Uterus (tissue), 4 donors: ENCODE data around the gene ARHGEF40. TPM values are rescaled to one million over a fixed set of nuclear protein-coding genes. Genes with fewer than 3 reads are reported as not detected.

Experiments
- DNase-seq, 2 donors: peaks; one replicate each; pipeline ENCODE4 v3.0.0-alpha.2; 2019 to 2020
- H3K27ac ChIP-seq, 2 donors: fragments of 200-600 bp; sonication (generic); 1 replicate in 1 of 2; 2 replicates in 1 of 2; pipeline ENCODE4 v1.5.1; 2016 to 2018
- H3K27me3 ChIP-seq, 2 donors: fragments of 200-600 bp; sonication (generic); one replicate each; pipeline ENCODE4 v1.5.1; 2018 to 2019; ENCODE audit warnings: control low read depth in 1 of 2
- H3K36me3 ChIP-seq, 2 donors: fragments of 200-600 bp; sonication (generic); one replicate each; pipeline ENCODE4 v1.5.1; 2019; ENCODE audit warnings: control low read depth in 1 of 2
- H3K4me1 ChIP-seq, 2 donors: fragments of 200-600 bp; sonication (generic); one replicate each; pipeline ENCODE4 v1.5.1; 2018 to 2019; ENCODE audit warnings: control low read depth in 1 of 2
- H3K4me3 ChIP-seq, 2 donors: fragments of 200-600 bp; sonication (generic); 1 replicate in 1 of 2; 2 replicates in 1 of 2; pipeline ENCODE4 v1.5.1; 2018 to 2019; ENCODE audit warnings: mild to moderate bottlenecking in 1 of 2
- H3K9me3 ChIP-seq, 2 donors: fragments of 200-600 bp; sonication (generic); one replicate each; pipeline ENCODE4 v1.5.1; 2019; ENCODE audit warnings: control low read depth in 1 of 2
- POLR2A ChIP-seq, 2 donors: fragments of 450-650 bp; IDR thresholded peaks; one replicate each; pipeline ENCODE4 v1.6.1; 2016; ENCODE audit warnings: antibody characterized with exemption in 2 of 2, mild to moderate bottlenecking in 1 of 2, moderate library complexity in 1 of 2
- intact Hi-C: fragments of 100-400 bp; cut with DNase I; formaldehyde crosslinking; loops from one replicate; pipeline ENCODE4 v1.15.1; 2023; ENCODE audit warnings: low total_unique reads
- total RNA-seq, 4 donors: library from RNA; depleted of rRNA in 3 of 4; stranded (reverse); fragments of >200 nt in 3 of 4; gene quantifications; one replicate each; pipeline versions ENCODE4 v1.1.0 to v1.2.4, GENCODE V29; 2014 to 2023
- TF ChIP-seq, protein P1 (sequence below), 4 experiments: fragments of 200-600 bp in 2 of 4; fragments of 450-650 bp in 2 of 4; sonication (generic) in 2 of 4; IDR thresholded peaks; one replicate each; pipeline ENCODE4 v1.5.1; 2016 to 2019; ENCODE audit warnings: antibody characterized with exemption in 4 of 4, mild to moderate bottlenecking in 2 of 4, moderate library complexity in 1 of 4
- donor health status: DM: yes; HTN: yes; CAD: no.

The ARHGEF40 gene
- total RNA-seq, 4 donors from 2014 or later, result 25.3 to 103 (median 66.9) TPM

DNA sequence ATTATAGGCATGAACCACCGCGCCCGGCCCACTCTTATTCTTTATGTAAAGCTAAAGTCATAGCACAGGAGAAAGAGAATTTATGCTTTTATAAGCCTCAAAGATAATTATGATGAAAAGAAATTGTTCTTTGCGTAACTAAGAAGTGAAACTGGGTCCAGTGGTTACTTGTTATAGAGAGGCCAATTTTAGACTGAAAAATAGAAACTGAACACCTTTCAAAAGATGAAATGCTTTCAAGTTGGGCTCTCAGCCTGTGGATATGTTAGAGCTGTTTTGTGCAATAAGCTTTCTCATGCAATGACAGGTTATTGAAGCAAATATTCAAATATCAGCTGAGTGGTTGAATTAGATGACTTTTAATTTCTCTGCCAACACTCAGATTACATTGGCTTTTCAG, 38.7 kb downstream of the ARHGEF40 start:
- H3K4me1 ChIP-seq, result peaks cover 0 to 6% of the 10 kb centered on the region in 2 donors
- no peaks in the 10 kb centered on the region for H3K9me3 ChIP-seq
- DNase-seq, result no peak
- no peaks in the 10 kb centered on the region for H3K36me3 ChIP-seq
- H3K27ac ChIP-seq, result no peak overlapping the region
- no peak overlapping the region for H3K4me3 ChIP-seq
- no peaks in the 10 kb centered on the region for H3K27me3 ChIP-seq
- intact Hi-C loops, result no loop called here
- TF ChIP-seq, protein P1, sequence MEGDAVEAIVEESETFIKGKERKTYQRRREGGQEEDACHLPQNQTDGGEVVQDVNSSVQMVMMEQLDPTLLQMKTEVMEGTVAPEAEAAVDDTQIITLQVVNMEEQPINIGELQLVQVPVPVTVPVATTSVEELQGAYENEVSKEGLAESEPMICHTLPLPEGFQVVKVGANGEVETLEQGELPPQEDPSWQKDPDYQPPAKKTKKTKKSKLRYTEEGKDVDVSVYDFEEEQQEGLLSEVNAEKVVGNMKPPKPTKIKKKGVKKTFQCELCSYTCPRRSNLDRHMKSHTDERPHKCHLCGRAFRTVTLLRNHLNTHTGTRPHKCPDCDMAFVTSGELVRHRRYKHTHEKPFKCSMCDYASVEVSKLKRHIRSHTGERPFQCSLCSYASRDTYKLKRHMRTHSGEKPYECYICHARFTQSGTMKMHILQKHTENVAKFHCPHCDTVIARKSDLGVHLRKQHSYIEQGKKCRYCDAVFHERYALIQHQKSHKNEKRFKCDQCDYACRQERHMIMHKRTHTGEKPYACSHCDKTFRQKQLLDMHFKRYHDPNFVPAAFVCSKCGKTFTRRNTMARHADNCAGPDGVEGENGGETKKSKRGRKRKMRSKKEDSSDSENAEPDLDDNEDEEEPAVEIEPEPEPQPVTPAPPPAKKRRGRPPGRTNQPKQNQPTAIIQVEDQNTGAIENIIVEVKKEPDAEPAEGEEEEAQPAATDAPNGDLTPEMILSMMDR (IDR thresholded peaks at IDR 0.05), result no peak
- TF ChIP-seq POLR2A (IDR thresholded peaks at IDR 0.05), result no peak

DNA sequence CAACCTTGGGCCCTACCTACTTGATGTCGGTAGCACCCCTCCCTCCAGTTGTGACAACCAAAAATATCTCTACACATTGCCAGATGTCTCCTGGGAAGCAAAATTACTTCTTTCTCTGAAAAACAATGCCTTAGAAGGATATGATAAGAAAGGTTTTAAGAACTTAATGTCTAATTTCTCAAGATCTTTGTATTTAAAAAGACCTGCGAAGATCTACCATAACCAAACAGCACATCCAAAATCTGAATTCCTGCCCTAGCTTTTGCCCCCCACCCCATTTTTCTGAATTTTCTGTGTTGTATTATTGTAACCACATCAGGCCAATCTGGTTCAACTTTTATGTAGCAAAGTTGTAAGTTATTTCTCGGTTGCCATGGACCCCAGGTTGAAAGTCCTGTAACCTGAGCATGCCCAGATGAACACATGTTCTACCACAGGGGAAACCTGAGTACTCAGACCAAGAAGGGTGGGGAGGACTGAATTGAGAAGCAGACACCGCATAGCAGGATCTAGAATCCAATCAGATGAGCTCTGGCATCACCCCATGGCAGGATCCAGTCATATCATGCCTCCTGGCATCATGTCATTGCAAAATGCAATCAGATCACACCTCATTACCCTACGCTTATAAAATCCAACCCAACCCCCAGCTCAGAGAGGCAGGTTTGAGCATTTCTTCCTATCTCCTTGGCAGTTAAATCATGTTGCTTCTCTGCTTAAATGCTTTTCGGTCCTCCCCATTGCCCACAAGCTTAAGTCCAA, 39.5 kb downstream of the ARHGEF40 start:
- Histone ChIP-seq H3K4me3 (no peak overlapping the region), H3K36me3 (no peaks in the 10 kb centered on the region), H3K27ac (no peak overlapping the region), H3K4me1 (peaks cover 0 to 6% of the 10 kb centered on the region in 2 donors), H3K9me3 (no peaks in the 10 kb centered on the region), H3K27me3 (no peaks in the 10 kb centered on the region)
- DNase-seq, result no peak
- TF ChIP-seq, protein P1 (IDR thresholded peaks at IDR 0.05), result no peak
- TF ChIP-seq POLR2A (IDR thresholded peaks at IDR 0.05), result no peak
- intact Hi-C loops, result no loop called here

DNA sequence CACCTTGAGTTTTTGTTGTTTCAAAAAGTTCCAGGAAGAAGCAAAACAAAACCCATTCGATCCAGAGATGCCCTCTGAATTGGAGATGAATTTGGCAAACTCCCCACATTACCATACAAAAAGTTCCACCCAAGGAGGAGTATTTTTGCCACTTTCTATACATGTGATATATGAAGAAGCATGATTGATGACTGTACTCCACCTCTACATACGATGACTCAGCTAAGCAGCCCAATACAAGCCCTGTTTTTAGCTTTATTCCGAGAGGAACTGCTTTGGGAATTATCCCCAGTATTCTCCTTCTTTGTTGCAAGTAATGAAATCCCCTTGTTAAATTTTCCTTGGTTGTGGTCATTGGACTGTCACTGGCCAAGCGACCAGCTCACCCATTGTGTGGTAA, 42.2 kb downstream of the ARHGEF40 start:
- Histone ChIP-seq H3K4me3 (no peak overlapping the region), H3K36me3 (no peaks in the 10 kb centered on the region), H3K27me3 (no peaks in the 10 kb centered on the region), H3K27ac (no peak overlapping the region), H3K4me1 (no peaks in the 10 kb centered on the region), H3K9me3 (no peaks in the 10 kb centered on the region)
- DNase-seq, result no peak
- intact Hi-C loops, result no loop called here
- TF ChIP-seq, protein P1 (IDR thresholded peaks at IDR 0.05), result no peak
- no peak for TF ChIP-seq POLR2A (IDR thresholded peaks at IDR 0.05)

DNA sequence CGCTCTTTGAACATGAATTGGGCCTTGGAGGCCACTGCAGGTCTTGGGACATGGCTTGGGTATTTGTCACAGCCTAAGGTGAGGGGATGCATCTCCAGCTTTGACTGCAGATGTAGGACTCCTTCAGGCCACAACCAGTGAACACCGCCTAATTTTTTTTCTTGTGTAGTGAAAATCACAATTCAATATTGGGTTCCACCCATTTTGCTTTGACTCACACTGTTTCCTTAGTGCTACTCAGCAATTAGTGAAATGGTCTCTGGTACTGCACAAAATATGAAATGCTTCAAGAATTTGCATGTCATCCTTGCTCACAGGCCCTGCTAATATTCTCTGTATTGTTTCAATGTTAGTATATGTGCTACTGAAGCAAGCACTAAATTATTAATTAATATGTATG, 43.3 kb downstream of the ARHGEF40 start:
- intact Hi-C loops, result no loop called here
- Histone ChIP-seq H3K27ac (no peak overlapping the region), H3K9me3 (no peaks in the 10 kb centered on the region), H3K36me3 (no peaks in the 10 kb centered on the region), H3K27me3 (no peaks in the 10 kb centered on the region), H3K4me3 (no peak overlapping the region), H3K4me1 (no peaks in the 10 kb centered on the region)
- TF ChIP-seq POLR2A (IDR thresholded peaks at IDR 0.05), result no peak
- TF ChIP-seq, protein P1 (IDR thresholded peaks at IDR 0.05), result no peak
- DNase-seq, result no peak

DNA sequence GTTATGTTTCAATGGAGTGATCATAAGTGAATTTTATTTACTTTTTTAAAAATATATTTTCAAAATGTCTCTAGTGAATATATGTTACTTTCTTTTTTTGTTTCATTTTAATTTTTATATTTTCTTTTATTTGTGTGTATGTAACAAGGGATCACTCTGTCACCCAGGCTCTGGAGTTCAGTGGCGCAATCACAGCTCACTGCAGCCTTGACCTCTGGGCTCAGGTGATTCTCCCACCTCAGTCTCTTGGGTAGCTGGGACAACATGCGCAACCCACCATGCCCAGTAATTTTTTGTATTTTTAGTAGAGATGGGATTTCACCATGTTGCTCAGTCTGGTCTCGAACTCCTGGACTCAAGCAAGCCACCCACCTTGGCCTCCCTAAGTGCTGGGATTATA, 48.8 kb downstream of the ARHGEF40 start:
- H3K9me3 ChIP-seq, result no peaks in the 10 kb centered on the region
- no peak for DNase-seq
- no peaks in the 10 kb centered on the region for H3K27me3 ChIP-seq
- no peaks in the 10 kb centered on the region for H3K4me1 ChIP-seq
- no peak for TF ChIP-seq POLR2A (IDR thresholded peaks at IDR 0.05)
- TF ChIP-seq, protein P1 (IDR thresholded peaks at IDR 0.05), result no peak
- no peaks in the 10 kb centered on the region for H3K36me3 ChIP-seq
- no peak overlapping the region for H3K4me3 ChIP-seq
- no peak overlapping the region for H3K27ac ChIP-seq
- intact Hi-C loops, result no loop called here
